ENCODE data around the gene DDX59. TPM values are rescaled to one million over a fixed set of nuclear protein-coding genes. Genes with fewer than 3 reads are reported as not detected.

DDX59 gene
- polyA plus RNA-seq, 1 of the 3 experiments (the other 2 are of a cell fraction) = 8.9 TPM

DNA sequence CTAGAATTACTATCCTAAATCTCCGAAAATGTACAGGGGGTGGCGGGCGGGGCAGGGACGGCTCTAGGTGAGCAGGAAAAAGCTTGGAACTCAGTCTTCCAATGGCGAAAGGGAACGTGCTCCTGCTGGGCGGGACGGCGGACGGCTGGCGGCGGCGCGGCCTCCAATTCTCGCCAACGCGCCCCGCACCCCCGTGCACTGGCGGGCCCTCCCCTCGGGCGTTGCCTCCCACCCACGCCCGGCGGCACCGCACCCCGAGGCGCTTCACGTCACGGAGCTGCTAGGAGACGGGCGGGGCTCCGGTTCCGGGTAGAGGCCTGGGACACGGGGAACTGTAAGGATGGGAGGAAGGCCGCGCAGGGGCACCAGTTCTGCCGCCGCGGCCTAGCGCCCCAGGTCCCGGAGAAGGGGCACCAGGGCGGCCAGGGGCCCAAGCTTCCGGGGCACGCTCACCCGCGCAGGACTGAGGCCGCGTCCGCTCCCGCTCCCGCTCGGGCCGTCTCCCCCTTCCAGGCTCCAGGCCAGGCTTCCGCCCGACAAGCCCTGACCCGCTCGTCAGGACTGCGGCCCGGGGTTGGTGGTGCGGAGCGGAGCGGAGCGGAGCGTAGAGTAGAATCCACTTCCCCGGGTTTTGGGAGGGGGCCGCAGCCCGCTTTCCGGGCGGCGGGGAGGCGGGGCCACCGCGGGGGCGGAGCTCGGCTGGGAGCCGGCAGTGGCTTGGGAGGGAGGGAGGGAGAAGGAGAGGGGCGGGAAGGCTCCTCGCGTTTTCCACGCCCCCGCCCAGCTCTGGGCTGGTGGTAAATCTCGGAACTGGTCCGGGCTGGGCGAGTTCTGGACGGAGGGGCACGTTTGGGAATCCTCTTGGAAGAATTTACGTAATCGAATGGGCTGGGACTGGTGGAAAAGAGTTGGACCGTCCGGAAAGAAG is at the start of gene DDX59 (continued):
- TF ChIP-seq, protein P1, sequence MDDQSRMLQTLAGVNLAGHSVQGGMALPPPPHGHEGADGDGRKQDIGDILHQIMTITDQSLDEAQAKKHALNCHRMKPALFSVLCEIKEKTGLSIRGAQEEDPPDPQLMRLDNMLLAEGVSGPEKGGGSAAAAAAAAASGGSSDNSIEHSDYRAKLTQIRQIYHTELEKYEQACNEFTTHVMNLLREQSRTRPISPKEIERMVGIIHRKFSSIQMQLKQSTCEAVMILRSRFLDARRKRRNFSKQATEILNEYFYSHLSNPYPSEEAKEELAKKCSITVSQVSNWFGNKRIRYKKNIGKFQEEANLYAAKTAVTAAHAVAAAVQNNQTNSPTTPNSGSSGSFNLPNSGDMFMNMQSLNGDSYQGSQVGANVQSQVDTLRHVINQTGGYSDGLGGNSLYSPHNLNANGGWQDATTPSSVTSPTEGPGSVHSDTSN (IDR thresholded peaks at IDR 0.05) = peak; percentile 5; the same call in 1 of the 2 replicates
- TF ChIP-seq FOXM1 (IDR thresholded peaks at IDR 0.05; ENCODE audit: low read depth) (peak; percentile 31; the same call in 1 of the 2 replicates), YY1 (IDR thresholded peaks at IDR 0.05; ENCODE audit: low read depth) (peak; percentile 44; the same call in 1 of the 2 replicates), EZH2phosphoT487 (IDR thresholded peaks at IDR 0.05; ENCODE audit: borderline replicate concordance, low read depth) (no peak), RCOR1 (IDR thresholded peaks at IDR 0.05; ENCODE audit: low read length) (no peak), JUND (IDR thresholded peaks at IDR 0.05) (peak; percentile 25; the same call in 1 of the 2 replicates), SMC3 (IDR thresholded peaks at IDR 0.05; ENCODE audit: low read depth, low read length) (no peak), SIN3A (IDR thresholded peaks at IDR 0.05; ENCODE audit: borderline replicate concordance, low read depth, low read length) (peak; percentile 60; the same call in 1 of the 2 replicates), MXI1 (IDR thresholded peaks at IDR 0.05; ENCODE audit: low read depth, low read length) (peak; percentile 65; the same call in 1 of the 2 replicates), TCF12 (IDR thresholded peaks at IDR 0.05) (peak; percentile 8; the same call in 1 of the 2 replicates)
- TF ChIP-seq, protein P2, sequence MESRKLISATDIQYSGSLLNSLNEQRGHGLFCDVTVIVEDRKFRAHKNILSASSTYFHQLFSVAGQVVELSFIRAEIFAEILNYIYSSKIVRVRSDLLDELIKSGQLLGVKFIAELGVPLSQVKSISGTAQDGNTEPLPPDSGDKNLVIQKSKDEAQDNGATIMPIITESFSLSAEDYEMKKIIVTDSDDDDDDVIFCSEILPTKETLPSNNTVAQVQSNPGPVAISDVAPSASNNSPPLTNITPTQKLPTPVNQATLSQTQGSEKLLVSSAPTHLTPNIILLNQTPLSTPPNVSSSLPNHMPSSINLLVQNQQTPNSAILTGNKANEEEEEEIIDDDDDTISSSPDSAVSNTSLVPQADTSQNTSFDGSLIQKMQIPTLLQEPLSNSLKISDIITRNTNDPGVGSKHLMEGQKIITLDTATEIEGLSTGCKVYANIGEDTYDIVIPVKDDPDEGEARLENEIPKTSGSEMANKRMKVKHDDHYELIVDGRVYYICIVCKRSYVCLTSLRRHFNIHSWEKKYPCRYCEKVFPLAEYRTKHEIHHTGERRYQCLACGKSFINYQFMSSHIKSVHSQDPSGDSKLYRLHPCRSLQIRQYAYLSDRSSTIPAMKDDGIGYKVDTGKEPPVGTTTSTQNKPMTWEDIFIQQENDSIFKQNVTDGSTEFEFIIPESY (IDR thresholded peaks at IDR 0.05; ENCODE audit: borderline replicate concordance, low read depth) = no peak
- TF ChIP-seq, protein P3, sequence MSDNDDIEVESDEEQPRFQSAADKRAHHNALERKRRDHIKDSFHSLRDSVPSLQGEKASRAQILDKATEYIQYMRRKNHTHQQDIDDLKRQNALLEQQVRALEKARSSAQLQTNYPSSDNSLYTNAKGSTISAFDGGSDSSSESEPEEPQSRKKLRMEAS (IDR thresholded peaks at IDR 0.05; ENCODE audit: low read depth) = peak; percentile 81

DNA sequence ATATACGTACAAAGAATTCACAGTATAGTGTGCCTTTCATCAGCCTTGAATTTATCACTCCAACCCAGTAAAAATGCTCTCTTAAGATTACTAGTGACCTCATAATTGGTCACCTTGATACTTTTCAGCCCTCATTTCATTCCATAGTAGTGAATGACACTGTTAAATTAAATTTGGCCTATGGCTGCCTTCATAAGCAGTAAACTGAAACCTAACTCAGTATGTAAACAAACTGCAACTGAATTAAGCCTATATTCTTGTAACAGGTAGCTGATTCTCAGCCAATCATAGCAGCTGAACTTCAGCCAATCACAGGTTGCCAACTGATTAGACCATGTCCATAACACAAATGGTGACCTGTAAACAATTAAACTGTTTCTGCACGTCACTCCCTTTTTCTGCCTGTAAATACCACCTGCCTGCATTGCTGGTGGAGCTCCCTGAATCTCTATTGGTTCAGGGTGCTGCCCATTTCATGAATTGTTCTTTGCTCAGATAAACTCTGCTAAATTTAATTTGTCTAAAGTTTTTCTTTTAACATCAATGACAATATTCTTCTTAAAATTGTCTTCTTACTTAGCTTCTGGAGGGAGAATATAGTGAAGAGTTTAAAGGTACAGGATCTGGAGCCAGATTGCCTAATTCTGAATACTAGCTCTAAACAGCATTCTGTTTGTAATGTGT is 44.9 kb upstream of the DDX59 start:
- Histone ChIP-seq H3K9me2 (no peaks in the 10 kb centered on the region), H3K4me1 (ENCODE audit: control insufficient read depth in 1 of 2, insufficient read depth in 2 of 2, low read depth in 1 of 2, low read length in 1 of 2) (no peaks in the 10 kb centered on the region), H3F3A (replicated peaks; ENCODE audit: insufficient read depth) (no peaks in the 10 kb centered on the region), H3K27ac (ENCODE audit: low read depth in 2 of 2, low read length in 1 of 2) (no peak overlapping the region), H3K4me3 (ENCODE audit: low read depth in 2 of 2, low read length in 1 of 2) (no peak overlapping the region), H3K36me3 (replicated peaks in 1 of 2; ENCODE audit: control insufficient read depth in 1 of 2, insufficient read depth in 2 of 2, low read length in 1 of 2) (no peaks in the 10 kb centered on the region), H3K9me3 (no peaks in the 10 kb centered on the region), H2AFZ (ENCODE audit: low read depth) (no peak overlapping the region), H3K9ac (no peak overlapping the region), H3K79me2 (ENCODE audit: insufficient read depth) (no peaks in the 10 kb centered on the region), H4K20me1 (ENCODE audit: insufficient read depth) (no peaks in the 10 kb centered on the region), H3K27me3 (ENCODE audit: insufficient read depth) (no peaks in the 10 kb centered on the region), H3K4me2 (no peak overlapping the region)
- ChIA-PET CTCF (no interaction called here), POLR2A (interaction anchor here (0.7 kb wide), 1 partner anchor 15 kb away, joined by 3 read pairs; no protein-coding TSS in a partner anchor)
- WGBS (ENCODE audit: low lambda C conversion rate) = 94% methylated on average over 2 of the region's 2 CpGs
- no peak for TF ChIP-seq EP300 (IDR thresholded peaks at IDR 0.05; ENCODE audit: borderline replicate concordance in 1 of 2, low read depth in 1 of 2, low read length in 1 of 2)
- no peak for TF ChIP-seq SIN3A (IDR thresholded peaks at IDR 0.05; ENCODE audit: borderline replicate concordance, low read depth, low read length)
- no peak for TF ChIP-seq SMC3 (IDR thresholded peaks at IDR 0.05; ENCODE audit: low read depth, low read length)
- DNase-seq = no peak
